NCI-H2196 treated with DMSO at 0.1 percent for 48 hours (cell line): ENCODE results near the gene GAREM2.

Experiments
- DNase-seq: peaks from one replicate; lab custom pipeline; 2025; ENCODE audit not compliant: unreplicated experiment; lab: John Stamatoyannopoulos, UW

The GAREM2 gene

DNA sequence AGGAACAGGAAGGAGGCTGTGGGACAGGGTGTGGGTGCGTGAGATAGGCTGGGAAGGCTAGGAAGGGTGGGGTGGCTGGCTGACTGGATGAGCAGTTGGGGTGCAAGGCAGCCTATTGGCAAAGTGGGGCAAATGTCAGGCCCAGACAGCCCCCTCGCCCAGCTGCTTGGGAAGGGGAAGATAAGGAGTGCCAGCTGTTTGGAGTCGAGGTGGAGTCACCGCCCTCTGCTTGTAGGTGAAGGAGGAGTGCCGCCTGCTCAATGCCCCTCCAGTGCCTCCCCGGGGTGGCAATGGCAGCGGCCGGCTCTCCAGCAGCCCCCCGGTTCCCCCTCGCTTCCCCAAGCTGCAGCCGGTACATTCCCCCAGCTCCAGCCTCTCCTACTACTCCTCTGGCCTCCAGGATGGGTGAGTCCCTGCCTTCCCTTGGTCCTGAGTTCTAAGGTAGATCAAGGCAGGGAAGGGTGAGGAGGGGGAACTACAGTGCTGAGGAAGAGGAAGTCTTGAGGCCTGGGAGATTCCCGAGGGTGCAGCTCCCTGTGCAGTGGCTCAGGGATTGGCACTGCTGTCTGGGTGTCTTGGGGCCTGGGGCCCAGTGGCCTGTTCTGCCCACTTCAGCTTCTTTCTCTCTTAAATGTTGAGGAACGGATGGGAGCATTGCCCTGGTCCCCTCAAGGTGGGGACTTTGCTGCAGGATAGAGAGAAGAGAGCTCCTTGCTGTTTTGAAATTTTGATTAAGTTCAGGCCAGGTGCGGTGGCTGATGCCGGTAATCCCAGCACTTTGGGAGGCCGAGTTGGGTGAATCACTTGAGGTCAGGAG lies 13.3 kb downstream of the GAREM2 start:
- no peak for DNase-seq

DNA sequence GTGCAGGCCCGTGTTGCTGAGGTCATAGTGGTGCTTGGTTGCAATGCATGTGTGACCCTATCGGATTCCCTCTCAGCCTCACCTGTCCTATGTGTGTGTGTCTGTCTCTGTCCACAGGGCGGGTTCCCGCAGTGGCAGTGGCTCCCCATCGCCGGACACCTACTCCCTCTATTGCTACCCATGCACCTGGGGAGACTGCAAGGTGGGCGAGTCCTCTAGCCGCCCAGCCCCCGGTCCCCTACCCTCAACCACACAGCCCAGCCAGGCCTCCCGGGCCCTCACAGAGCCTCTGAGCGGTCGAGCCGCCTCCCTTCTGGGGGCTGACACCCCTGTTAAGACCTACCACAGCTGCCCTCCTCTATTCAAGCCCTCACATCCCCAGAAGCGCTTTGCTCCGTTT lies 14.2 kb downstream of the GAREM2 start:
- DNase-seq = no peak

- DNase-seq = no peak
Observed at GRCh38 chr2:26187537-26188104, 14.7 kb downstream of the GAREM2 start.

DNA sequence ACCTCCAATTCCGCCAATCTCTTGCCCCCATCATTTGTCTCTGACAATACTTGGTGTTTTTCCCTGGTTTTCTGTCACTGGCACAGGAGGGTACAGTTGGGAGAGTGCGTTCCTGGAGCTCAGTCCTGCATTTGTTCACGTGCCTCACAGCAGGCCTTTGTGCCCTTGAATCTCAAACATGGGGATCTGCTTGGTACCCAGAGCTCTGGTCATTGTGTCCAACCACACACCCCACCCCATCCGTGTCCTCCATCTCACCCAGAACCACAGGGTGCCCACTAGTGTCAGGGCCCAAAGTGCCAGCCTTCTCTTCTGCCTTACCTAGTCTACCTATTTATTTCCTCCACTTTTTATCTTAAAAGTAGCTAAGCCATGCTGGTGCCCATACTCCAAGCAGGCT lies 16.2 kb downstream of the GAREM2 start:
- DNase-seq = no peak

DNA sequence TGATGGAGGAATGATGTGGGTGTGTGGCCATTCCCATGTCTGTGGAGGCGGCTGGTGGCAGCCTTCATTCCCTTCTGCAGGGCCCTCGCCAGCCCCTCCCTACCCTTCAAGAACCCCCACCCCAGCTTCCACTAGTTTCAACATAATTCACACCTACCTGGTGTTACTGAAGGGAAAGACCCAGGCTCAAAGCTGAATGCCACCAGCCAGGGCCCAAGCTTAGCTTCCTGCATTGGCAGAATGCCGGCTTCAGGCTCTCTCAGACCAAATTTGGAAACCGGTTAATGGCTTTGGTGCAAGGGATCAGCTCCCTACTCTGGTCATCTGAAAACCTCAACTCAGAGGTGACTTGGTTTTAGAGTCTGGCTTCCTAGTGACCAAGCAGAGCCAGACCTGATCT lies 16.9 kb downstream of the GAREM2 start:
- no peak for DNase-seq

DNA sequence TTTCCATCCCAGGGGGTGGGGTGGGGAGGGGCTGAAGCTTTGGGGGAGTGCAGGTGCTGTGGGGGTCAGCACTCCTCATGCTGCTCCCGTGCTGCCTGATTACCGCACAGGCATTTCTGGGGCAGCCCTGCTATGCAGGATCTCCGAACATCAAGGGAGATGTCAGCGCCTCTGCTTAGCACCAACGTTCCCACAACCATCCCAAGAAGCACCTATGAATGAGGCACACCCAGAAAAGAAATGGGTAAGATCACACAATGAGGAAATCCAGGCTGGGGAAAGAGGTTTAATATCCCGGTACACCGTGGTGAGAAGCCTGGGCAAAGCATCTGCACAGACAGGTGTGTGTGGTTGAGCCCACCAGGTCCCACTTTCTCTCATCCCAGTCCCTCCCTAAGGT lies 17.5 kb downstream of the GAREM2 start:
- no peak for DNase-seq

GRCh38 chr2:26191316-26192159 lies 18.6 kb downstream of the GAREM2 start:
- no peak for DNase-seq

GRCh38 chr2:26193578-26194231 lies 20.8 kb downstream of the GAREM2 start:
- DNase-seq = no peak

- no peak for DNase-seq
Observed at GRCh38 chr2:26195040-26195984, 22.4 kb downstream of the GAREM2 start.

DNA sequence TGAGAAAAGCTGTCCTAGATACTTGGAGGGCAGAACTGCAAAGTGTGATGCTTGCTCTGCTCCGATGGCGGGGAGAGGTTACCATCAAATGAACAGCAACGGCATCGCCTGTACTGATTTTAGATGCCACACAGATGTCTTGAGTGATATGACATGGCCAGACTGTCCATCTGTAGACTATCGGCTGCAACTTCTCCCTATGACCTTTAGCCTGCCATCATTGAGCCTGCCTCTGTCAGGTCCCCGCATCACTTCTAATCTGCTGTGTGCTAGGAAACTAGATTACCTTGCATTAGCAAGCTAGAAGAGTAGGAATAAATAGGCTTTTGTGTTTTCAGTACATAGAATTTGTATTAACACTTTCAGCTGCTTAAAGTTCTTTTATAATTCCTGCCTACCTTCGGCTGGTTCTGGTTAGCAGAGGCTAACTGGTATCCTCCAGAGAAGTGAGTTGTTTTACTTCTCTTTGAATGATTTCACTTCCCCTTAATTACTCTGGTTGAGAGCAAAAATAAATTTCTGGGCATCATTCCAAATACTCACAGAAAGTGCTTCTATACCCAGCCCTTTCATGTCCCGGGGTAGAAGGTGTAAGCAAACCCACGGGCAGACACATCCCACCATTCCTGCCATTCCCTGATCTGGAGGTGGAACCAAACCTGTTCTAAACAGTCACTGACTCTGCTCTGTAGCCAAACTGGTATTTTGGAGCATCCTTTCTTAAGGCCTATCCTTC lies 24.0 kb downstream of the GAREM2 start:
- no peak for DNase-seq

- no peak for DNase-seq
Observed at GRCh38 chr2:26197516-26197915, 24.6 kb downstream of the GAREM2 start.

DNA sequence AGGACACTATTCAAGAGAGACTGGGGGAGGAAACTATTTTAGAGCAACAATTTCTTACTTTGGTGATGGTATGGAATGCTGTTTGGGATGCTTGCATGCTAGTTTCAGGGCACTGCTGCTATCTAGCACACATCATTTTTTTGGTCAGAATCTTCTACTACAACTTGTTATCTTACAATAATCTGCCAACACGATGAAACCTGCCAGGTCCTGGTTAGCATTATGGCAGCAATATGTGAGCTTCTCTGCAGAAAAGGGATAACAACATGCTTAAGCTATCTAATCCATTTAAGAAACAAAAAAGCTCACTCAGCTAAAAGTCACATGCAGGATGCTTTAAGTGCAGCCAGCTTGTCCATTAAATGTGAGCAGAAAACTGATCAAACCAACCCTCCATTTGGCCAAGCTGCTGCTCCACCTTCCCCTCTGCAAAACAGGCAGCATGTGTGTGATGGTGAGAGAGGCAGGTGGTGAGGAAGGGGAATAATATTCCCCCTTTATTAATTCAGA lies 30.1 kb downstream of the GAREM2 start:
- no peak for DNase-seq

- DNase-seq = no peak
Observed at GRCh38 chr2:26203906-26204305, 31.0 kb downstream of the GAREM2 start.

DNA sequence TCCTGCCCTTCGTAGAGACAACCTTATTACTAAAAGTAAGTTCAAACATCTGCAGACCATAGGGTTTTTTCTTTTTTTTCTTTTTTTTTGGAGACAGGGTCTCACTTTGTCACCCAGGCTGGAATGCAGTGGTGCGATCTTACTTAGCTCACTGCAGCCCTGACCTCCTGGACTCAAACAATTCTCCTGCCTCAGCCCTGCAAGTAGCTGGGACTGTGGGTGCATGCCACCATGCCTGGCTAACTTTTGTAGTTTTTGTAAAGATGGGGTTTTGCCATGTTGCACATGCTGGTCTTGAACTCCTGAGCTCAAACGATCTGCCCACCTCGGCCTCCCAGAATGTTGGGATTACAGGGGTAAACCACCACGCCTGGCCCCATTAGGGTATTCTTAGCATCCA lies 39.1 kb downstream of the GAREM2 start:
- no peak for DNase-seq

GRCh38 chr2:26214759-26215158 lies 41.9 kb downstream of the GAREM2 start:
- DNase-seq = no peak

GRCh38 chr2:26215833-26216232 lies 42.9 kb downstream of the GAREM2 start:
- DNase-seq = no peak

GRCh38 chr2:26216587-26216986 lies 43.7 kb downstream of the GAREM2 start:
- DNase-seq = no peak

DNA sequence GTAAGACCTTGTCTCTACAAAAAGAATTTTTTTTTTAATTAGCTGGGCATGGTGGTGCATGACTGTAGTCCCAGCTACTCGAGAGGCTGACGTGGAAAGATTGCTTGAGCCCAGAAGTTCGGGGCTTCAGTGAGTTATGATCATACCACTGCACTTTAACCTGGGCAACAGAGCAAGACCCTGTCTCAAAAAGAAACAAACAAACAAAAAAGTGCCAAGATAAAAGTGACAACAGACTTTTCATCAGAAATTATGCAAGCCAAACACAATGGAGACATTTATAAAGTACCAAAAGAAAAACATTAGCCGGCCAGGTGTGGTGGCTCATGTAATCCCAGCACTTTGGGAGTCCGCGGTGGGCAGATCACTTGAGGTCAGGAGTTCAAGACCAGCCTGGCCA lies 44.8 kb downstream of the GAREM2 start:
- DNase-seq = no peak

DNA sequence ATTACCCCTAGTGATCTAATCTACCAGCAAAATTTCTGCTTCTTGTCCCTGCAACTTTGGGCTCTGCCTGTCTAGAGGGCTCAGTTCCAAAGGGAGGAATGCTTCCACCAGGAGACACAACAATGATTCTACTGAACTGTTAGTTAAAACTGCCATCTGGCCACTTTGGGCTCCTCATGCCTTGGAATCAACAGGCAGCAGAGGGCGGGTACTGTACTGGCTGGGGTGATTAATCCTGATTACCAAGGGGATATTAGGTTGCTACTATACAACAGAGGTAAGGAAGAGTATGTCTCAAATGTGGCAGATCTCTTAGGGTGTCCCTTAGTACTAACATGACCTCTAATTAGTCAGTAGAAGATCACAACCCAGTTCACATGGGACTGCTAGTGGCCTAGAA lies 50.1 kb downstream of the GAREM2 start:
- DNase-seq = no peak
